Measurements from ENCODE around the gene SYNPO.

SYNPO gene

GRCh38 chr5:150659360-150660107 is 19.1 kb downstream of the SYNPO start:
- DNase-seq: no peak

DNA sequence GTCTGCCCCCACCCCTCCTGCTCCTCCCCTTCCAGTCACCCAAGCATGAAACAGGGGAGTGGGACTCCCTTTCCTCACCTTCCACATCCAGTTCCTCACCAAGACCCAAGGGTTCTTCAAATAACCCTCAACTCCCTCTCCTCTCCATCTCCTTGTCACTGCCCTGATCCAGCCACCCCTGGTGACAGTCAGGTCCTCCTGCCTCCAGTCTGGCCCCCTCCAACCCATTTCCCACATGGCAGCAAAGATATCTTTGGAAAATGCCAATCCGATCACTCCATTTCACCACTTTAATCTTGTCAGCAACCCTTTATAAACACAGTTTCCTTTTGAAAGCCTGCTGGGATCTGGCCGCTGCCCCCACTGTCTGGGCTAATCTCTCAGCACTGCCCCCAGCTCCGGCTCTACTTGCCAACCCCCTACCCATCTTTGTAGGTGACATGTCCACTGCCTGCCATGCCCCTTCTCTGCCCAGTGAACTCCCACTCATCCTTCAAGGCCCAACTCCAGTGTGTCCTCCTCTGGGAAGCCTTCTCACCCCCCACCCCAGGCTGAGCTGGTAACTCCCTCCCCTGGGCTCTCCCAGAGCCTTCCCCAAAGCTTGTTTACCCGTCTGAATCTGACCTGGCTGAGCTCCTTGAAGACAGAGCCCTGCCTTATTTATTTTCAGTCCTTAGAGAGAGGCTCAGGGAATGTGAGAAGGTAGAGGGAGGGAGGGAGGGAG is 19.8 kb downstream of the SYNPO start:
- no peak for DNase-seq

DNA sequence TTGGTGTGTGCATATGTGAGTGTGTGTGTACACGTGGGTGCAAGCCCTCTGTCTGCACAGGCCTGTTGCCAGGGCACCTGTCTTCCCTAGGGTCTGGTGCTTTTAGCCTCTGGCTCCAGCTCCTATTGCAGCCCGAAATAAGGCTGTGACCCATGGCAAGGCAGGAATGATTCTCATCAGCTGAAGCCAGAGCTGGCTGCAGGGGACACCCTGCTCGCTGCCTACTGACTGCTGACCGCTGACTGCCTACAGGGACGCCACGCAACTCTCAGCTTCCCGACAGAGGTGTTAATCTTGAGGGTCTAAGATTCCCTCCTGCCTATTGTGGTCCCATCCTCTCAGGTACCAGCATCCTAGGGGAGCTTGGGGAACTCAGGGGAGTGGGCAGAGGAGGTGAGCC is 20.6 kb downstream of the SYNPO start, which contains the start of gene MYOZ3:
Gene MYOZ3 (plus strand): TSS at position 166 of the 400 bp plus-strand sequence. CDS start 1,691 bp downstream, outside the sequence.
- DNase-seq: no peak

DNA sequence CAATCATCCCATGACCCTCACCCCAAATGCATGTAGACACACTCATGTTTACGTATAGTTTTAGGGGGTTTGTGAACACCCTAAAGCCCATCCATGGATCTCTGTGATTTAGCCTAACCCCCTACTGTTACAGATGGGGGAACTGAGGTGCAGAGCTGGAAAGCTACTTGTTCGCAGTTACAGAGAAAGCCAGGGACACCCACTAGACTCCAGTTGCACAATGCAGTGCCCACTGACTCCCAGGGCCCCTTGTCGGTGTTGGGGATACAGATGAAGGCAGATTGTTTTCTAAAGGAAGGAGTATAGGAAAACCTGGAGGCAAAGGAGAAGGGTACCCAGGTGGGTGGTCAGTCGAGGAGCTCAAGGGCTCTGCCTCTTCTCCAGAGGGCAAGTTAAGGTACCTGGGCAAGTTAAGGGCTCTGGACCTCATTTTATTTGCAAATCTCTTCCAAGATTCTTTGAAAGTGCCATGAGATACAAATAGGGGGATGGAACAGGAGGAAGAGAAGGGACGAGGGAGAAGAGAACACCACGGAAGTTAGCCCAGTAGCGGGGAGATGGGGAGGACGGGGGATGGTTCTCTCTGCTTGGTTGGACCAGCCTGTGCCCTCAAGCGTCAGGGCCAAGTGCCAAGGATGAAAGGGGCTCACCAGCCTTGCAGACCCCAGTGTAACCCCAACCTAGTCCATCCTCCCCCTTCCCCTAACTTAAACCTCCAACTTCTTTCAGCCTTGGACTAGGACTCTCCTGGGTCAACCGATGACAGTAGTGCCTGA is 21.5 kb downstream of the SYNPO start:
- no peak for DNase-seq

DNA sequence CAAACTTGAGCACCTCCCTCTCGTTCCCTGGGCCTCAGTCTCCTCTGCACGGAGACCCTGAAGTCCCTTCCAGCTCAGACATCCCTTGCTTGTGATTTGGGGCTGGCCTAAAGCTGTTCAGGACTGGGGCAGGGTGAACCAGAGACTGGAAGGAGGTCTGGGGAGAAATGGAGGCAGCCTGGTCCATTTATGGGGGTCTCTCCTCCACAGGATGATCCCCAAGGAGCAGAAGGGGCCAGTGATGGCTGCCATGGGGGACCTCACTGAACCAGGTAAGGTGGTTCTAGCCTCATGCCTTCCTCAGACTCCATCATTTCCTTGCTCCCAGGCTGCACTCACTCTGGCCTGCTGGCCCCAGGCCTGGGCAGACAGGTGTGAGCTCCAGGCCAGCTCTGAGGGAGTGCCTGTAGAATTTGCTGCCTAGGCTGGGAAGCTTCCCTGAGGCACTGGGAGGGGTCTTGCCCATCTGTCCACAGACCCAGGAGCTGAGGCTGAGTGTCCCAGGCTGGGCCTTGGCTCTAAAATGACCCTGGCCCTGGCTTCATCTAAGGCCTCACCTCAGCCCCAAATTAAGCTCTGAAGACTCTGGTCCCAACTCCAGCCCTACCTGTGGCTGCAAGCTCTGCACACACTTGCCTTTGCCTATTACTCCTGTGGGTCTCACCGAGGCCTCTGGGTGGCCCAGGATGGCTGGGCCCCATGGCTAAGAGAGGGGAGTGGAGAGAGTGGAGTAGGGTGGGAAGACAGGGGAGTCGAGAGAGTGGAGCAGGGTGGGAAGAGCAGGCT is 22.5 kb downstream of the SYNPO start:
- DNase-seq: no peak

DNA sequence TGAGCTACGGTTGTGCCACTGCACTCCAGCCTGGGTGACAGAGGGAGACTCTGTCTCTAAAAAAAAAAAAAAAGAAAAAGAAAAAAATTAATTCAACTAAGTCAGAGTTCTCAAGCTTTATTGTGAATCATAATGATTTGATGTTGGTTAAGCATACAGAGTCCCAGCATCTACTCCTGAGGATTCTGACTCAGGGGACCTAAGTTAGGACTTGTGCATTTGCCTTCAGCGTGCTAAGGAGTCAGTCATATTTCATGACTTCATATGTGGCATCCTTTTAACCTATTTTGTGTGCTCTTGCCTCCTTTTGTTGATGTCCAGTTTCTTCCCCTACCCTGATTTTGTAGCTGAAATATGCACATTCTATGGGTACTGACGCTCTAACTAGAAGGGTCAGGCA is 23.5 kb downstream of the SYNPO start:
- no peak for DNase-seq

GRCh38 chr5:150665044-150665443 is 24.6 kb downstream of the SYNPO start:
- DNase-seq: no peak

GRCh38 chr5:150670275-150670947 is 30.0 kb downstream of the SYNPO start:
- no peak for DNase-seq

- DNase-seq: no peak
Observed at GRCh38 chr5:150670948-150671310, 30.5 kb downstream of the SYNPO start.

GRCh38 chr5:150671509-150672236 is 31.2 kb downstream of the SYNPO start:
- DNase-seq: no peak

DNA sequence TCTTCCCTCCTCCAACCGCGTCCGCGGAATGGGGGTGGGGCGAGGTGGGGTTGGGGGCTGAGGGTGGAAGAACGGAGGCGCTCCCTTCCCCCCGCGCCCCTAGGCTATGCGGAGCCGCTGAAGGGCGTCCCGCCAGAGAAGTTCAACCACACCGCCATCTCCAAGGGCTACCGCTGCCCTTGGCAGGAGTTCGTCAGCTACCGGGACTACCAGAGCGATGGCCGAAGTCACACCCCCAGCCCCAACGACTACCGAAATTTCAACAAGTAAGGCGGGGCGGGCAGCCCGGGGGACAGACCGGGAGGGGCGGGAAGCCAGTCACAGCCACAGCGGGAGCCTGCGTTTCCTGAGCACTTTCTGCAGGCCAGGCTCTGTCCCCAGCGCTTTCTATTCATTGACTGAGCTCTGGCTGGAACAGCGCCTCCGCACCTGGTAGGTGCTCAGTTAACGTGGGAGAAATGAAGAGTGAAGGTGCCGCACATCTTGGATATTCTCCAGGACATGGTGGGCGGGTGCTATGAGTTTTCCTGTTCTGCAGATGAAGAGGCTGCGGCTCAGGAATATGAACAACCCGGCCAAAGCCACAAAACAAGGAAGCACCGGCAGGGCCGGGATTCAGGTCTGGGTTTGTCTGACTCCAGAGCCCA is 31.9 kb downstream of the SYNPO start:
- DNase-seq: no peak

GRCh38 chr5:150672884-150673275 is 32.4 kb downstream of the SYNPO start:
- no peak for DNase-seq

DNA sequence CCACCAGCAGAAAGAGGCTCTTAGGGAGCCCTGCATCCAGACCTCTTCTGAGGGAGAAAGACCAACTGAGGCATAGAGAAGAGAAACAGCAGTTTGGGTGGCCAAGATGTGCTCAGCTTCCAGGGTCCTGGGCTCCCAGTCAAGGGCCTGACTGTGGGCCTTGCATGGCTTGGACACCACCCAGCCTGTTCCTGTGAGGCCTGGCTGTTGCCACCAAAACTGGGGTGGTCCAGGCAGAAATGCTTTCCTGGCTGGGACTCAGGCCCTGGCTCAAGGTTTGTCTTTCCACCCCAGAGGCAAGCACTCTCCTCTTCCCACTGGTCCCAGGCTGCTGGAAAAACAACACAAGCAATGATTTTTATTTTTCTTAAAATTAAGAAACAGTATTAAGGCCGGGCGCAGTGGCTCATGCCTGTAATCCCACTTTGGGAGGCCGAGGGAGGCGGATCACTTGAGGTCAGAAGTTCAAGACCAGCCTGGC is 33.9 kb downstream of the SYNPO start:
- no peak for DNase-seq

DNA sequence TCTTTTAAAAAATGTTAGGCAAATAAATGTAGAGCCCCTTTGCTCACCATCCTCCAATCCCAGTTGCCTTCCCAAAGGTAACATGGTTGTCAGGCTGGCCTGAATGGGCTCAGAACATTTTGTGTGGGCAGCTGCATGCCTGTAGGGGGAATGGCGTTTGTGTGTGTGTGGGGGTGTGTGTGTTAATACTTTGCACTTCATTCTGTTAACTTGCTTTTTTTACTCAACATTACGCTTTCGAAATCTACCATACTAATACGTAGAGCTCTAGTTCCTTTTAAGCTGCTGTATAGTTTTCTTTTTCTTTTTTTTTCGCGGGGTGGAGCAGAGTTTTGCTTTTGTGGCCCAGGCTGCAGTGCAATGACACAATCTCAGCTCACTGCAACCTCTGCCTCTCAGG is 34.6 kb downstream of the SYNPO start:
- no peak for DNase-seq

- no peak for DNase-seq
Observed at GRCh38 chr5:150676578-150676977, 36.1 kb downstream of the SYNPO start.

DNA sequence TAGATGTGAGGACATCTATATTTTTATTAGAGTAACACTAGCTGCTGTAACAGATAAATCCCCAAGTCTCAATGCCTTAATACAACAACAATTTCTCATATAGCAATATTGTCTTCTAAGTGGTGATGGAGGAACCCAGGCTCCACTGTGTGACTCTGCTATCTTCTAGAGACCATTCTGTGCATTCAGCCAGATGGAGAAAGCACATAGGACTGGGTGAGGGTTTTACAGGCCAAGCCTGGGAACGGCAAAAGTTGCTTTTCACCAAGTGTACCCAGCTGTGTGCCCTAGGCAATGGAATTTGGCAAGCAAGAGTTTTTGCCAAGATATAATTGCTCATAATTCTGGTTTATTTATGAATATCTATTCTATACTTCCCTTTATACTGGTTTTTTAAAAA is 48.7 kb downstream of the SYNPO start:
- DNase-seq: no peak

DNA sequence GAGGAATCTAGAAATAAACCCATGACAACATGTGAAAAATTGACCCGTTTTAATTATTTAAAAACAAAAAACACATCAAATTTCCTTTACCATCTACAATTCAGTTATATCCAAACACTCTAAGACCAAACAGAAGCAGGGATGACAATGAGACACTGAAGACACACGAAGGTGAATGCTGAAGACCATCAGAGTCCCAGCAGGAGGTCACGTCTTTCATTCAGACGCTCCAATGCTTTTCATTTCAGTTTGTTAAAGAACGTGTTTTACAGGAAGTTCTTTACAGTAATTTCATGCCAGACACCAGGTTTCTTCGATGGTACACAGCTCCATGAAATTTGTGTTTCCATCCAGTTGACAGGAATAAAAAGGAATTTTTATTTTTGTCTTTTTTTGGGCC is 50.3 kb downstream of the SYNPO start:
- DNase-seq: no peak

DNA sequence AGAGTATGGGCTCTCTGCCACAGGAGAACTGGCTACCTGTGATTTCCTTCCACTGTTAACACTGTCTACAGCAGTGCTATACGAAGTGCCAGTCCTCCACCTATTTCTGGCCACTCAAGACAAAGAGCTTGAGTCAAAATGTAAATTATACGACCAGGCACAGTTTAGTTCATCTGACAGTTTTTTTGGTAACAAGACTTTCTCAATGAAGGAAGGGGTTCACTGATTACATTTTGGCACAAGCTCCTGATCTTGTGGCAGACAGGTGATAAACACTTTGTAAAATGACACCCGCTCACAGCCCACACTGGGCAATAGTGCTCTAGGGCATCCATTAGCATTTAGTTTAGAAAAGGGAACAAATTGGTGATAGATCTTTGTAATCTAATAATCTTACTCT is 51.8 kb downstream of the SYNPO start:
- DNase-seq: no peak

DNA sequence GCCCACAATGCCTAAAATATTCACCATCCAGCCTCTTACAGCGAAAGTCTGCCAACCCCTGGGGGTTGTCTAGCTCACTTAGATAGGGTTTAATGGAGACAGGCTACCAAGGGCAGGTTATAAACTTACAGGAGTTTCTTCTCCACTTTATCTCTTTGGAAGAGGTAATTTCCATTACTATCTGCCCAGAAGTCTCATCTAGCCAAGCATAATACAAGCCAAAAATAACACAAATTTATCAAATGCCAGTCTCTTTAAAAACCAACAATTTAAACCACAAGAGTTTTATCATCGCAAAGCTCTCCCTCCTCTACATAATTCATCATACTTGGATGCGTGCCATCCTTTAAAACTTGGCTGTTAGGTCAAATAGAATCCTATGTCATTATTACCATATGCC is 54.2 kb downstream of the SYNPO start:
- DNase-seq: no peak

DNA sequence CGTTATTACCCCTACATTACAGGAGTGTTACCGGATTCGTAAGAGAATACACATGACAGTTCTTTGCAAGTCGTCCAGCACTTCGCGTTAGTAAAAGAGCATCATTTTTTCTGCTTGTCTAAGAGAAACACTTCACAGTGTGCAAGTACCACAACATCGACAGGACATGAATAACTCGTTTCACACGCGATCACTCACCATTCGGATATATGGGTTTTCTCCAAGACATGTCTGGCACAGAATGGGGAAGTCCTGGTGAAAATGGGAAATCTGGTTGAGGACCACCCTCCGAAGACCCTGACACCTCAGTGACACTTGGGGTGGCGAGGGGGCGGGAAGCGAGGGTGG is 59.8 kb downstream of the SYNPO start:
- no peak for DNase-seq

Data from effector CD8-positive, alpha-beta T cell (primary cell).